ENCODE results near the gene KDM4C.

Gene KDM4C

GRCh38 chr9:7166074-7166473 is 408.3 kb downstream of the KDM4C start:
- DNase-seq (ENCODE audit: extremely low read depth, insufficient read length), result no peak
- TF ChIP-seq CTCF (IDR thresholded peaks at IDR 0.05; ENCODE audit: insufficient read depth, low read length, poor library complexity, severe bottlenecking), result no peak
- no peaks in the 10 kb centered on the region for H3K27me3 ChIP-seq (replicated peaks; ENCODE audit: control insufficient read depth, insufficient read depth, low read length)
- H3K4me3 ChIP-seq (replicated peaks; ENCODE audit: low read depth, low read length), result no peak overlapping the region
- peaks cover 2% of the 10 kb centered on the region for H3K36me3 ChIP-seq (ENCODE audit: control insufficient read depth, insufficient read depth, low read length)

- no peak for DNase-seq (ENCODE audit: extremely low read depth, insufficient read length)
- H3K36me3 ChIP-seq (ENCODE audit: control insufficient read depth, insufficient read depth, low read length), result peaks cover 7% of the 10 kb centered on the region
- no peak overlapping the region for H3K4me3 ChIP-seq (replicated peaks; ENCODE audit: low read depth, low read length)
- H3K27me3 ChIP-seq (replicated peaks; ENCODE audit: control insufficient read depth, insufficient read depth, low read length), result no peaks in the 10 kb centered on the region
- TF ChIP-seq CTCF (IDR thresholded peaks at IDR 0.05; ENCODE audit: insufficient read depth, low read length, poor library complexity, severe bottlenecking), result no peak
Measured at GRCh38 chr9:7169717-7170389, 412.1 kb downstream of the KDM4C start.

GRCh38 chr9:7171396-7172153 is 413.8 kb downstream of the KDM4C start:
- no peak overlapping the region for H3K4me3 ChIP-seq (replicated peaks; ENCODE audit: low read depth, low read length)

GRCh38 chr9:7172154-7173115 is 414.7 kb downstream of the KDM4C start:
- Histone ChIP-seq H3K36me3 (ENCODE audit: control insufficient read depth, insufficient read depth, low read length) (peaks cover 6% of the 10 kb centered on the region), H3K4me3 (replicated peaks; ENCODE audit: low read depth, low read length) (no peak overlapping the region), H3K27me3 (replicated peaks; ENCODE audit: control insufficient read depth, insufficient read depth, low read length) (no peaks in the 10 kb centered on the region)
- no peak for DNase-seq (ENCODE audit: extremely low read depth, insufficient read length)
- TF ChIP-seq CTCF (IDR thresholded peaks at IDR 0.05; ENCODE audit: insufficient read depth, low read length, poor library complexity, severe bottlenecking), result no peak

More at GRCh38 chr9:7171396-7172153, 413.8 kb downstream of the KDM4C start:
- no peak for TF ChIP-seq CTCF (IDR thresholded peaks at IDR 0.05; ENCODE audit: insufficient read depth, low read length, poor library complexity, severe bottlenecking)
- no peak for DNase-seq (ENCODE audit: extremely low read depth, insufficient read length)
- no peaks in the 10 kb centered on the region for H3K27me3 ChIP-seq (replicated peaks; ENCODE audit: control insufficient read depth, insufficient read depth, low read length)
- H3K36me3 ChIP-seq (ENCODE audit: control insufficient read depth, insufficient read depth, low read length), result peaks cover 6% of the 10 kb centered on the region

- no peak for TF ChIP-seq CTCF (IDR thresholded peaks at IDR 0.05; ENCODE audit: insufficient read depth, low read length, poor library complexity, severe bottlenecking)
- no peak overlapping the region for H3K4me3 ChIP-seq (replicated peaks; ENCODE audit: low read depth, low read length)
- H3K36me3 ChIP-seq (ENCODE audit: control insufficient read depth, insufficient read depth, low read length), result peaks cover 6% of the 10 kb centered on the region
- DNase-seq (ENCODE audit: extremely low read depth, insufficient read length), result no peak
- no peaks in the 10 kb centered on the region for H3K27me3 ChIP-seq (replicated peaks; ENCODE audit: control insufficient read depth, insufficient read depth, low read length)
Measured at GRCh38 chr9:7173139-7173538, 415.4 kb downstream of the KDM4C start.

All from GM06990 (cell line).